IMR-90 (cell line): Measurements from ENCODE around the gene ING5. TPM values are rescaled to one million over a fixed set of nuclear protein-coding genes. Genes with fewer than 3 reads are reported as not detected.

ENCODE experiments used
- ATAC-seq: fragments of 200-7000 bp; cut with Tn5 transposase; 2 replicates; pipeline ENCODE4 v1.9.1; 2020; ENCODE audit warnings: low read depth, mild to moderate bottlenecking, moderate library complexity
- BruUV-seq: library from RNA; stranded (reverse); fragments of 400-500 nt; replicated peaks from 2 replicates; lab custom pipeline; 2021; lab: Mats Ljungman, UMichigan
- CTCF ChIA-PET: fragments of 300-600 bp; formaldehyde crosslinking; extraction: SDS; loops from one replicate; lab custom pipeline; 2021; ENCODE audit warnings: antibody characterized with exemption; lab: Yijun Ruan, JAX
- POLR2A ChIA-PET: fragments of 300-600 bp; sonication (Branson Sonifier 250); formaldehyde crosslinking; loops from one replicate; lab custom pipeline; 2022; ENCODE audit warnings: antibody characterized with exemption; ENCODE audit not compliant: unreplicated experiment; lab: Charles Lee
- DNase-seq: peaks from one replicate; pipeline ENCODE4 v3.0.0; 2013
- H2AFZ ChIP-seq: replicated peaks from 2 replicates; pipeline ENCODE3; 2013; ENCODE audit warnings: low read length, mild to moderate bottlenecking; ENCODE audit not compliant: poor library complexity
- H2AK5ac ChIP-seq: 2 replicates; pipeline ENCODE4 v1.6.1; 2013; ENCODE audit warnings: low read depth, low read length, inconsistent platforms
- H2AK9ac ChIP-seq: replicated peaks from 2 replicates; pipeline ENCODE3; 2013; ENCODE audit warnings: mild to moderate bottlenecking, low read depth, low read length, moderate library complexity; ENCODE audit not compliant: poor library complexity
- H2BK120ac ChIP-seq: 2 replicates; pipeline ENCODE4 v1.6.1; 2013; ENCODE audit warnings: low read depth, low read length, inconsistent platforms
- H2BK15ac ChIP-seq: 3 replicates; pipeline ENCODE4 v1.6.1; 2013; ENCODE audit warnings: low read depth, low read length, inconsistent platforms
- H2BK20ac ChIP-seq: 2 replicates; pipeline ENCODE4 v1.6.1; 2013; ENCODE audit warnings: low read depth, mild to moderate bottlenecking, inconsistent platforms, low read length, moderate library complexity
- H2BK5ac ChIP-seq: 2 replicates; pipeline ENCODE4 v1.6.1; 2013; ENCODE audit warnings: mild to moderate bottlenecking, low read depth, low read length, inconsistent platforms; ENCODE audit not compliant: poor library complexity, severe bottlenecking
- H3K14ac ChIP-seq: replicated peaks from 2 replicates; pipeline ENCODE4 v1.6.1; 2013; ENCODE audit warnings: low read depth, low read length, inconsistent platforms
- H3K18ac ChIP-seq: 2 replicates; pipeline ENCODE4 v1.6.1; 2013; ENCODE audit warnings: low read depth, low read length, control low read depth
- H3K23ac ChIP-seq: 2 replicates; pipeline ENCODE4 v1.6.1; 2013; ENCODE audit warnings: low read depth, low read length, inconsistent platforms
- H3K27ac ChIP-seq: 2 replicates; pipeline ENCODE4 v1.5.1; 2013; ENCODE audit warnings: mild to moderate bottlenecking, control low read depth, low read length; ENCODE audit not compliant: insufficient read depth
- H3K27me3 ChIP-seq: 2 replicates; pipeline ENCODE4 v1.6.1; 2013; ENCODE audit warnings: low read length; ENCODE audit not compliant: control insufficient read depth, insufficient read depth
- H3K36me3 ChIP-seq: 2 replicates; pipeline ENCODE4 v1.6.1; 2013; ENCODE audit warnings: low read length, mixed read lengths; ENCODE audit not compliant: control insufficient read depth, insufficient read depth
- H3K4ac ChIP-seq: 2 replicates; pipeline ENCODE4 v1.6.1; 2013; ENCODE audit warnings: low read depth, low read length, inconsistent platforms
- H3K4me1 ChIP-seq: 2 replicates; pipeline ENCODE4 v1.6.1; 2013; ENCODE audit warnings: low read length, mixed read lengths; ENCODE audit not compliant: control insufficient read depth, insufficient read depth
- H3K4me2 ChIP-seq: 2 replicates; pipeline ENCODE4 v1.6.1; 2013; ENCODE audit warnings: low read depth, mild to moderate bottlenecking, control low read depth, low read length, moderate library complexity
- H3K4me3 ChIP-seq: 2 replicates; pipeline ENCODE4 v1.5.1; 2013; ENCODE audit warnings: low read depth, mild to moderate bottlenecking, control low read depth, low read length, moderate library complexity; ENCODE audit not compliant: insufficient read depth
- H3K56ac ChIP-seq: 2 replicates; pipeline ENCODE4 v1.6.1; 2013; ENCODE audit warnings: low read length, inconsistent platforms; ENCODE audit not compliant: insufficient read depth; ENCODE audit errors: extremely low read depth
- H3K79me1 ChIP-seq, 2 experiments: 2 replicates each; pipeline ENCODE4 v1.6.1; 2013; ENCODE audit warnings: low read length in 2 of 2, inconsistent platforms in 1 of 2, low read depth in 1 of 2
- H3K9ac ChIP-seq: 2 replicates; pipeline ENCODE4 v1.6.1; 2013; ENCODE audit warnings: low read depth, low read length, control low read depth
- H3K9me1 ChIP-seq: 2 replicates; pipeline ENCODE4 v1.6.1; 2013; ENCODE audit warnings: low read length, inconsistent platforms; ENCODE audit not compliant: insufficient read depth
- H3K9me3 ChIP-seq: 2 replicates; pipeline ENCODE4 v1.6.1; 2013; ENCODE audit warnings: low read length; ENCODE audit not compliant: control insufficient read depth, insufficient read depth
- H4K20me1 ChIP-seq: 2 replicates; pipeline ENCODE4 v1.6.1; 2013; ENCODE audit warnings: low read length, inconsistent platforms; ENCODE audit not compliant: insufficient read depth
- H4K5ac ChIP-seq: 2 replicates; pipeline ENCODE4 v1.6.1; 2013; ENCODE audit warnings: mild to moderate bottlenecking, low read depth, low read length, control low read depth
- H4K8ac ChIP-seq, 2 experiments: 2 replicates each; pipeline ENCODE4 v1.6.1; 2013; ENCODE audit warnings: low read depth in 2 of 2, low read length in 2 of 2, control low read depth in 1 of 2, inconsistent platforms in 1 of 2
- H4K91ac ChIP-seq: 2 replicates; pipeline ENCODE4 v1.6.1; 2013; ENCODE audit warnings: low read depth, low read length, inconsistent platforms; ENCODE audit not compliant: insufficient read depth
- CEBPB ChIP-seq: IDR thresholded peaks from 2 replicates; pipeline ENCODE4 v1.6.1; 2012; ENCODE audit warnings: low read depth, low read length, improper control_type of control experiment
- CHD1 ChIP-seq: IDR thresholded peaks from 2 replicates; pipeline ENCODE4 v1.6.1; 2012; ENCODE audit warnings: low read depth, low read length, improper control_type of control experiment
- FOS ChIP-seq: fragments of 150-350 bp; IDR thresholded peaks from 2 replicates; pipeline ENCODE4 v1.6.1; 2016; ENCODE audit warnings: low read depth, low read length
- MAFK ChIP-seq: IDR thresholded peaks from 2 replicates; pipeline ENCODE4 v1.6.1; 2012; ENCODE audit warnings: low read depth, low read length, improper control_type of control experiment
- MAZ ChIP-seq: IDR thresholded peaks from 2 replicates; pipeline ENCODE4 v1.6.1; 2012; ENCODE audit warnings: low read depth, mild to moderate bottlenecking, low read length, improper control_type of control experiment, moderate library complexity, borderline replicate concordance
- NFE2L2 ChIP-seq: fragments of 150-350 bp; IDR thresholded peaks from 2 replicates; pipeline ENCODE4 v1.6.1; 2016; ENCODE audit warnings: low read depth, mild to moderate bottlenecking, low read length
- POLR2A ChIP-seq: IDR thresholded peaks from 2 replicates; pipeline ENCODE4 v1.6.1; 2012; ENCODE audit warnings: mild to moderate bottlenecking, low read depth, low read length
- RAD21 ChIP-seq: IDR thresholded peaks from 2 replicates; pipeline ENCODE4 v1.6.1; 2012; ENCODE audit warnings: low read length, improper control_type of control experiment
- RFX5 ChIP-seq: IDR thresholded peaks from 2 replicates; pipeline ENCODE4 v1.8.0; 2012; ENCODE audit warnings: low read depth, mild to moderate bottlenecking, low read length, moderate library complexity
- SMC3 ChIP-seq: fragments of 150-350 bp; IDR thresholded peaks from 2 replicates; pipeline ENCODE4 v1.6.1; 2016; ENCODE audit warnings: low read depth, mild to moderate bottlenecking, antibody characterized with exemption, low read length, moderate library complexity
- WGBS, 2 experiments: methylation state at CpG; one replicate each; pipeline versions ENCODE4 v1.1.5 to v1.1.7; 2013; ENCODE audit warnings: missing lambda C conversion rate in 2 of 2; ENCODE audit not compliant: insufficient read length in 1 of 2; ENCODE audit errors: extremely low coverage in 2 of 2; 5-methylcytosine and 5-hydroxymethylcytosine counted together
- dilution Hi-C: fragments of 300-500 bp; cut with HindIII; formaldehyde crosslinking; loops from one replicate; pipeline ENCODE4 v1.14.3; 2018; ENCODE audit warnings: low sequenced_read_pairs; ENCODE audit not compliant: unreplicated experiment
- in situ Hi-C: fragments of 300-500 bp; cut with MboI; formaldehyde crosslinking; loops from 3 replicates; pipeline ENCODE4 v1.14.3; 2019; ENCODE audit warnings: low sequenced_read_pairs, inconsistent platforms, mixed read lengths
- intact Hi-C: fragments of 100-400 bp; cut with micrococcal nuclease; formaldehyde crosslinking; loops from 2 replicates; pipeline ENCODE4 v1.10.0; 2022
- polyA plus RNA-seq, 3 experiments: library from polyadenylated mRNA; depleted of rRNA; stranded (reverse); fragments of >200 nt; gene quantifications; 2 replicates each; pipeline ENCODE4 v1.2.3, GENCODE V29; 2012; ENCODE audit warnings: low replicate concordance in 1 of 3
- total RNA-seq: library from RNA; depleted of rRNA; stranded (reverse); fragments of >200 nt; gene quantifications from 2 replicates; pipeline ENCODE4 v1.2.3, GENCODE V29; 2012
- TF ChIP-seq, protein P1 (sequence below): fragments of 150-350 bp; IDR thresholded peaks from 2 replicates; pipeline ENCODE4 v1.6.1; 2017; ENCODE audit warnings: mild to moderate bottlenecking, antibody characterized with exemption, low read length, low read depth
- TF ChIP-seq, protein P2 (sequence below): fragments of 150-350 bp; IDR thresholded peaks from 2 replicates; pipeline ENCODE4 v1.6.1; 2016; ENCODE audit warnings: low read depth, mild to moderate bottlenecking, low read length, moderate library complexity, borderline replicate concordance

Gene ING5
- total and polyA plus RNA-seq, 2 of the 4 experiments (the other 2 are of a cell fraction), result 36.1 to 38.9 TPM

DNA sequence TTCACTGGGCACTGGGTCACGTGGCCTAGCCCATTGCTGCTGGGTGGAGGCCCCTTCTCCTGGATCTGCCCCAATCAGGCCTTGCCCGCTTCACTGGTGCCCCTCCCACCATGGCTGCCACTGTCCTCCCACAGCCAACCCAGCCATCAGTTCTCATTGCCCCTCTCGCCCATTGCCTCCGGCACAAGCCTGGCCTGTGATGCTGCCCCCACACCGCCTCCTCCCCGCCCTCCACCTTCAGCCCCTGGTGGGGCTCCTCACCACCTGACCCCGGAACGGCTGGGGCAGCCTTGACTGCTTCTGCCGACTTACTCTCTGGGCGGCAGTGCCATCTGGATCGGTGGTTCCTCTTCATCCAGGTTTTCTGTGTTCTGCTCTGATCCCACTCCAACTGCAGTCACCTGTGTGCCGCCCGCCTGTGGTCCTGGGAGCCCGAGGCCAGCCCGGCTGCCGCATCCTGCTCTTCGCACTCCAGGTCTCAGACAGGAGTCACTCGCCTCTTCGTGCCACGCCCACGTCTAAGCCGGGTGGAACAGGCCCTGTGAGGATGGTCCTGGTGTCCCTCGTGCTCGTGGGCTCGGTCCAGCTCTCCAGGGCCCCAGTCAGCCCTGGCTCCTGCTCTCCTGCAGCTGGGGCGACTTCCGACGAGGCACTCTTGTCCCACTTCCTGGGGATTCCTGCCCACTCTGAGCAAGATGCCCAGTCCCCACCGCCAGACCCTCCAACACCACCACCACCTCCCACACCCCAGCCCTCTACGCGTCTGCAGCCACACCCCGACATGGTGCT, 46.8 kb downstream of the ING5 start:
- Histone ChIP-seq H4K91ac (no peak overlapping the region), H4K5ac (no peak overlapping the region), H3K9me1 (no peaks in the 10 kb centered on the region), H3K4me2 (no peak overlapping the region), H3K14ac (no peak overlapping the region), H2AFZ (no peak overlapping the region), H3K9me3 (0 out of 2 replicates have a peak, but pooled peaks cover 2% of the 10 kb centered on the region), H3K23ac (no peak overlapping the region), H2AK5ac (no peak overlapping the region), H2BK5ac (no peak overlapping the region), H3K27ac (no peak overlapping the region), H3K27me3 (no peaks in the 10 kb centered on the region), H2BK15ac (no peak overlapping the region), H3K56ac (no peak overlapping the region), H2AK9ac (peak overlapping the region; percentile 55), H3K4me1 (no peaks in the 10 kb centered on the region), H2BK120ac (no peak overlapping the region), H4K8ac (no peak overlapping the region), H3K9ac (no peak overlapping the region), H3K36me3 (peaks cover 50% of the 10 kb centered on the region), H3K79me1 (no peaks in the 10 kb centered on the region), H2BK20ac (no peak overlapping the region), H3K18ac (no peak overlapping the region), H3K4me3 (no peak overlapping the region), H4K20me1 (no peaks in the 10 kb centered on the region; the same call in 1 of the 2 replicates), H3K4ac (no peak overlapping the region)
- in situ Hi-C loops, result no loop called here
- DNase-seq (no peak), ATAC-seq (no peak)
- dilution Hi-C loops, result no loop called here
- 90% methylated on average over 19 of the region's 32 CpGs; no CpG with 5 or more reads in 1 of the 2 experiments for WGBS, 2 experiments
- no peak for TF ChIP-seq SMC3
- no peak for TF ChIP-seq CEBPB
- no peak for TF ChIP-seq CHD1
- no peak for TF ChIP-seq MAFK
- no peak for TF ChIP-seq NFE2L2
- no peak for TF ChIP-seq RAD21
- TF ChIP-seq RFX5, result no peak
- no peak for TF ChIP-seq POLR2A
- TF ChIP-seq, protein P1, sequence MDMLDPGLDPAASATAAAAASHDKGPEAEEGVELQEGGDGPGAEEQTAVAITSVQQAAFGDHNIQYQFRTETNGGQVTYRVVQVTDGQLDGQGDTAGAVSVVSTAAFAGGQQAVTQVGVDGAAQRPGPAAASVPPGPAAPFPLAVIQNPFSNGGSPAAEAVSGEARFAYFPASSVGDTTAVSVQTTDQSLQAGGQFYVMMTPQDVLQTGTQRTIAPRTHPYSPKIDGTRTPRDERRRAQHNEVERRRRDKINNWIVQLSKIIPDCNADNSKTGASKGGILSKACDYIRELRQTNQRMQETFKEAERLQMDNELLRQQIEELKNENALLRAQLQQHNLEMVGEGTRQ, result no peak
- TF ChIP-seq MAZ, result no peak
- TF ChIP-seq, protein P2, sequence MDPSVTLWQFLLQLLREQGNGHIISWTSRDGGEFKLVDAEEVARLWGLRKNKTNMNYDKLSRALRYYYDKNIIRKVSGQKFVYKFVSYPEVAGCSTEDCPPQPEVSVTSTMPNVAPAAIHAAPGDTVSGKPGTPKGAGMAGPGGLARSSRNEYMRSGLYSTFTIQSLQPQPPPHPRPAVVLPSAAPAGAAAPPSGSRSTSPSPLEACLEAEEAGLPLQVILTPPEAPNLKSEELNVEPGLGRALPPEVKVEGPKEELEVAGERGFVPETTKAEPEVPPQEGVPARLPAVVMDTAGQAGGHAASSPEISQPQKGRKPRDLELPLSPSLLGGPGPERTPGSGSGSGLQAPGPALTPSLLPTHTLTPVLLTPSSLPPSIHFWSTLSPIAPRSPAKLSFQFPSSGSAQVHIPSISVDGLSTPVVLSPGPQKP, result no peak
- TF ChIP-seq FOS, result no peak
- intact Hi-C loops, result no loop called here
- POLR2A ChIA-PET, result no interaction called here
- no TSS peak for BruUV-seq
- CTCF ChIA-PET, result no interaction called here
